Osteoblast (primary cell): ENCODE measurements around the gene STX8. TPM values are rescaled to one million over a fixed set of nuclear protein-coding genes. Genes with fewer than 3 reads are reported as not detected.

Experiments used
- DNase-seq: peaks from one replicate; pipeline ENCODE4 v3.0.0; 2011; ENCODE audit warnings: low spot score, mixed read lengths; ENCODE audit not compliant: insufficient read length; ENCODE audit errors: missing footprints
- H2AFZ ChIP-seq: 2 replicates; pipeline ENCODE4 v1.6.0; 2011; ENCODE audit warnings: mild to moderate bottlenecking, low read length
- H3K27ac ChIP-seq: 2 replicates; pipeline ENCODE4 v1.5.1; 2011; ENCODE audit warnings: mild to moderate bottlenecking, low read depth, low read length, moderate library complexity
- H3K27me3 ChIP-seq: 2 replicates; pipeline ENCODE4 v1.6.0; 2012; ENCODE audit warnings: mild to moderate bottlenecking, control low read depth, inconsistent platforms, low read length, moderate library complexity; ENCODE audit not compliant: insufficient read depth
- H3K36me3 ChIP-seq: 2 replicates; pipeline ENCODE4 v1.5.1; 2011; ENCODE audit warnings: mild to moderate bottlenecking, low read length, control low read depth, moderate library complexity; ENCODE audit not compliant: insufficient read depth
- H3K4me1 ChIP-seq: 2 replicates; pipeline ENCODE4 v1.5.1; 2011; ENCODE audit warnings: mild to moderate bottlenecking, low read length, control low read depth, moderate library complexity; ENCODE audit not compliant: insufficient read depth
- H3K4me2 ChIP-seq: 2 replicates; pipeline ENCODE4 v1.6.0; 2011; ENCODE audit warnings: mild to moderate bottlenecking, low read length; ENCODE audit not compliant: insufficient read depth
- H3K4me3 ChIP-seq: fragments of 200-600 bp; sonication (generic); 3 replicates; pipeline ENCODE4 v1.5.1; 2012; ENCODE audit warnings: mild to moderate bottlenecking, low read length, inconsistent platforms; ENCODE audit not compliant: insufficient read depth
- H3K79me2 ChIP-seq: 2 replicates; pipeline ENCODE4 v1.6.0; 2012; ENCODE audit warnings: mild to moderate bottlenecking, low read length, control low read depth, inconsistent platforms; ENCODE audit not compliant: insufficient read depth
- H3K9me3 ChIP-seq: 2 replicates; pipeline ENCODE4 v1.5.1; 2011; ENCODE audit warnings: low read depth, low read length, control low read depth
- H4K20me1 ChIP-seq: 2 replicates; pipeline ENCODE4 v1.6.0; 2012; ENCODE audit warnings: mild to moderate bottlenecking, low read length, control low read depth; ENCODE audit not compliant: insufficient read depth
- total RNA-seq: library from RNA; depleted of rRNA; stranded (reverse); fragments of >200 nt; gene quantifications from 2 replicates; pipeline ENCODE4 v1.2.3, GENCODE V29; 2012
- TF ChIP-seq, protein P1 (sequence below): IDR thresholded peaks from 2 replicates; pipeline ENCODE4 v1.5.1; 2011; ENCODE audit warnings: mild to moderate bottlenecking, low read depth, low read length, moderate library complexity; ENCODE audit errors: extremely low read depth

Gene STX8
- total RNA-seq, 1 donor = 72.7 TPM

- Histone ChIP-seq H3K79me2 (no peaks in the 10 kb centered on the region), H3K9me3 (no peaks in the 10 kb centered on the region), H4K20me1 (no peaks in the 10 kb centered on the region), H3K36me3 (no peaks in the 10 kb centered on the region), H3K4me1 (no peaks in the 10 kb centered on the region), H3K27me3 (no peaks in the 10 kb centered on the region), H3K4me2 (no peak overlapping the region), H2AFZ (no peak overlapping the region), H3K4me3 (no peak overlapping the region), H3K27ac (no peak overlapping the region)
- TF ChIP-seq, protein P1, sequence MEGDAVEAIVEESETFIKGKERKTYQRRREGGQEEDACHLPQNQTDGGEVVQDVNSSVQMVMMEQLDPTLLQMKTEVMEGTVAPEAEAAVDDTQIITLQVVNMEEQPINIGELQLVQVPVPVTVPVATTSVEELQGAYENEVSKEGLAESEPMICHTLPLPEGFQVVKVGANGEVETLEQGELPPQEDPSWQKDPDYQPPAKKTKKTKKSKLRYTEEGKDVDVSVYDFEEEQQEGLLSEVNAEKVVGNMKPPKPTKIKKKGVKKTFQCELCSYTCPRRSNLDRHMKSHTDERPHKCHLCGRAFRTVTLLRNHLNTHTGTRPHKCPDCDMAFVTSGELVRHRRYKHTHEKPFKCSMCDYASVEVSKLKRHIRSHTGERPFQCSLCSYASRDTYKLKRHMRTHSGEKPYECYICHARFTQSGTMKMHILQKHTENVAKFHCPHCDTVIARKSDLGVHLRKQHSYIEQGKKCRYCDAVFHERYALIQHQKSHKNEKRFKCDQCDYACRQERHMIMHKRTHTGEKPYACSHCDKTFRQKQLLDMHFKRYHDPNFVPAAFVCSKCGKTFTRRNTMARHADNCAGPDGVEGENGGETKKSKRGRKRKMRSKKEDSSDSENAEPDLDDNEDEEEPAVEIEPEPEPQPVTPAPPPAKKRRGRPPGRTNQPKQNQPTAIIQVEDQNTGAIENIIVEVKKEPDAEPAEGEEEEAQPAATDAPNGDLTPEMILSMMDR = no peak
- no peak for DNase-seq
Observed at GRCh38 chr17:9271989-9272388, 303.6 kb downstream of the STX8 start.

DNA sequence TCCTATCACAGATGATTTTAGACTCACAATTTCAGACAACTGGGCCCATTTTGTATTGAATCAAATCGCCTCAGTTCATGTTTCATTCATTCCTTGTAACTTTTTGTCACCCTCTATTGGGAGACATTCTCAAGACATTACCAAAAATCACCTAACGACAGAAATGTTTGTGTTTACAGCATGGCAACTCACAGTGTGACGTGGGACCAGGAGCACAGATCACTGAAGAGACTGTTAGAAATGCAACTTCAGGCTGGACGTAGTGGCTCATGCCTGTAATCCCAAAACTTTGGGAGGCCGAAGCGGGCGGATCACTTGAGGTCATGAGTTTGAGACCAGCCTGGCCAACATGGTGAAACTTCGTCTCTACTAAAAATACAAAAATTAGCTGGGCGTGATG, 304.7 kb downstream of the STX8 start:
- Histone ChIP-seq H4K20me1 (no peaks in the 10 kb centered on the region), H3K9me3 (no peaks in the 10 kb centered on the region), H3K27me3 (no peaks in the 10 kb centered on the region), H3K36me3 (no peaks in the 10 kb centered on the region), H3K4me1 (no peaks in the 10 kb centered on the region), H3K27ac (no peak overlapping the region), H3K4me3 (no peak overlapping the region), H3K79me2 (no peaks in the 10 kb centered on the region), H3K4me2 (no peak overlapping the region), H2AFZ (no peak overlapping the region)
- TF ChIP-seq, protein P1 = no peak
- no peak for DNase-seq

DNA sequence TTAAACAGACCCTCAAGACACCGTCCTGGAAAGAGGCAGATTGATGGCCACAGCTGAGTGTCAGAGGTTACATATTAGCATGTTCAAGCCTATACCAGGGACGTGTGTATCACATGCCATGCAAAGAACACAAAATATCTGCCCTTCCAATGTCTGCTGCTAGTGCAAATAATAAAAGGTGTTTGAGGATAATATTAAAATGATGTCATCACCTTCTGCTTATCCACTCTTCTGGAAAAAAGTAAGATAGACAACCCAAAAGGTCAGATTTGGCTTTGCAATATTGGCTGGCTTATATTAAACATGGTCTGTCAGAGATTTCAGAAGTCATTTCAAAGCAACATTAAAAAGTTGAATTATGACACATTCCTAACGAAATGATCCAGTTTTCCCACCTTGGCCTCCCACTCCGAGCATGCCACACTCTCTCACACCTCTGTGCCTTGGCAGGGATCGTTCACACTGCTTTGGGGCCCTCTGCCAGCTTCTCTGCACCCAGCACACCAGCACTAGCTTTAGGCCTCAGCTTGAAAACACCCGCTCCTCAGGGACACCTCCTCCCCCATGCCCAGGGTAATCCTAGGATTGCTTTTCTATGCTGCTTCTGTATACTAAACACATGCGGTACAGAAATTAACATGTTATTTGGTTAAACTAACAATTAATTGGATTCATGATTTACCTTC, 306.1 kb downstream of the STX8 start:
- Histone ChIP-seq H3K79me2 (no peaks in the 10 kb centered on the region), H4K20me1 (no peaks in the 10 kb centered on the region), H3K4me2 (no peak overlapping the region), H3K9me3 (no peaks in the 10 kb centered on the region), H3K4me3 (no peak overlapping the region), H3K27ac (no peak overlapping the region), H3K27me3 (no peaks in the 10 kb centered on the region), H2AFZ (no peak overlapping the region), H3K36me3 (no peaks in the 10 kb centered on the region), H3K4me1 (no peaks in the 10 kb centered on the region)
- TF ChIP-seq, protein P1 = no peak
- no peak for DNase-seq

GRCh38 chr17:9268546-9268945, 307.1 kb downstream of the STX8 start:
- no peak overlapping the region for H2AFZ ChIP-seq
- H3K4me1 ChIP-seq = no peaks in the 10 kb centered on the region
- H3K4me2 ChIP-seq = no peak overlapping the region
- no peak overlapping the region for H3K27ac ChIP-seq
- H3K9me3 ChIP-seq = no peaks in the 10 kb centered on the region
- TF ChIP-seq, protein P1 = no peak
- H3K36me3 ChIP-seq = no peaks in the 10 kb centered on the region
- no peak for DNase-seq
- H4K20me1 ChIP-seq = no peaks in the 10 kb centered on the region
- no peaks in the 10 kb centered on the region for H3K27me3 ChIP-seq
- no peak overlapping the region for H3K4me3 ChIP-seq
- H3K79me2 ChIP-seq = no peaks in the 10 kb centered on the region
